Upper lobe of left lung (tissue), 4 donors: ENCODE data around the gene MYNN.

Experiments
- CTCF ChIP-seq, 6 experiments: fragments of 450-650 bp in 4 of 6; fragments of 200-600 bp in 2 of 6; sonication (generic) in 2 of 6; IDR thresholded peaks; one replicate each; pipeline ENCODE4 v1.5.1; 2016 to 2019; ENCODE audit warnings: antibody characterized with exemption in 6 of 6
- POLR2A ChIP-seq, 4 donors: fragments of 450-650 bp; IDR thresholded peaks; one replicate each; pipeline ENCODE4 v1.5.1; 2016 to 2017; ENCODE audit warnings: antibody characterized with exemption in 4 of 4, mild to moderate bottlenecking in 2 of 4
- POLR2AphosphoS5 ChIP-seq, 2 donors: sonication (generic); formaldehyde crosslinking; IDR thresholded peaks; one replicate each; pipeline ENCODE4 v1.5.1; 2017; ENCODE audit warnings: antibody characterized with exemption in 2 of 2

GRCh38 chr3:169781209-169781855 is 8.1 kb downstream of the MYNN start:
- TF ChIP-seq CTCF (IDR thresholded peaks at IDR 0.05) (no peak), POLR2AphosphoS5 (IDR thresholded peaks at IDR 0.05) (no peak), POLR2A (IDR thresholded peaks at IDR 0.05) (no peak)
